Naive B cell (primary cell): ENCODE measurements around the gene DDAH1. TPM values are rescaled to one million over a fixed set of nuclear protein-coding genes. Genes with fewer than 3 reads are reported as not detected.
"Not testable (repeated sequence)": the region's sequence is repeated elsewhere in the genome, so short reads cannot be mapped to it uniquely, and the experiment has no call there.

Experiments
- ATAC-seq, 2 donors: fragments of 150-1000 bp; cut with Tn5 transposase; 2 replicates each; pipeline ENCODE4 v1.10.0; 2021; ENCODE audit warnings: low read depth in 2 of 2, mild to moderate bottlenecking in 2 of 2, moderate library complexity in 2 of 2
- DNase-seq: peaks from one replicate; pipeline ENCODE4 v3.0.0; 2022
- H3K27ac Mint-ChIP-seq, 6 donors: one replicate each; pipeline ENCODE4 v1.8.0; 2020 to 2022; ENCODE audit warnings: mild to moderate bottlenecking in 6 of 6, mixed read lengths in 6 of 6, moderate library complexity in 5 of 6, inconsistent platforms in 2 of 6
- H3K27me3 Mint-ChIP-seq, 3 donors: one replicate each; pipeline ENCODE4 v1.8.0; 2021 to 2022; ENCODE audit warnings: mixed read lengths in 3 of 3, mild to moderate bottlenecking in 1 of 3
- H3K36me3 Mint-ChIP-seq, 2 donors: one replicate each; pipeline ENCODE4 v1.8.0; 2020 to 2022; ENCODE audit warnings: mixed read lengths in 2 of 2, inconsistent platforms in 1 of 2, mild to moderate bottlenecking in 1 of 2
- H3K4me1 Mint-ChIP-seq, 3 donors: one replicate each; pipeline ENCODE4 v1.8.0; 2020 to 2022; ENCODE audit warnings: mixed read lengths in 3 of 3, inconsistent platforms in 1 of 3, mild to moderate bottlenecking in 1 of 3, moderate library complexity in 1 of 3
- H3K4me3 Mint-ChIP-seq, 8 donors: one replicate each; pipeline ENCODE4 v1.8.0; 2020 to 2022; ENCODE audit warnings: mild to moderate bottlenecking in 8 of 8, mixed read lengths in 8 of 8, moderate library complexity in 8 of 8, inconsistent platforms in 2 of 8
- H3K9me3 Mint-ChIP-seq, 7 donors: one replicate each; pipeline ENCODE4 v1.8.0; 2020 to 2022; ENCODE audit warnings: mixed read lengths in 7 of 7, mild to moderate bottlenecking in 5 of 7, inconsistent platforms in 2 of 7, moderate library complexity in 1 of 7
- polyA plus RNA-seq, 6 donors: library from polyadenylated mRNA; unstranded; fragments of 300-500 nt; fragmentation: Illumina TruSeq; gene quantifications; one replicate each; pipeline ENCODE4 v1.2.3, GENCODE V29; 2021; ENCODE audit warnings: low read depth in 6 of 6

The DDAH1 gene
- polyA plus RNA-seq, 6 donors from 2014 or later, result 0.07 to 0.40 (median 0.18) TPM; not detected in 2

DNA sequence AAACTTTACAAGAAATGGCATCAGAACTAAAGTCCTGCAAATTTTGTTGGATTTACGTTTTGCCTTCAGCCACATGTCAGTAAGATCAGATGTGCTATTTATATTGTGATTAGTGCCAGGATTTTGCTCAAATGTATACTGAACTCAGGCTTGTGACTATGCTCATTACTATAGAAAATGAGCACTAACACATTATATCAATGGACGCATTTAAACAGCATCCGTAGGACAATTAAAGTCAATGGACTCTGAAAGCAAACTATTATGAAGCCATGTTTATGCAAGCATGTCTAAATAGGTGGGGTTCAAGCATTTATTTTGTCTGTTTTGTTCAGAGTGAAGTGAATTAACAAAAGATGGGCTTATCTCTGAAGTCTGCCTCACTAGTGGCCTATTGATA is 20.6 kb upstream of the DDAH1 start:
- H3K4me1 Mint-ChIP-seq, result no peaks in the 10 kb centered on the region
- H3K27me3 Mint-ChIP-seq, result peaks cover 12 to 36% (median 16%) of the 10 kb centered on the region in 3 donors

DNA sequence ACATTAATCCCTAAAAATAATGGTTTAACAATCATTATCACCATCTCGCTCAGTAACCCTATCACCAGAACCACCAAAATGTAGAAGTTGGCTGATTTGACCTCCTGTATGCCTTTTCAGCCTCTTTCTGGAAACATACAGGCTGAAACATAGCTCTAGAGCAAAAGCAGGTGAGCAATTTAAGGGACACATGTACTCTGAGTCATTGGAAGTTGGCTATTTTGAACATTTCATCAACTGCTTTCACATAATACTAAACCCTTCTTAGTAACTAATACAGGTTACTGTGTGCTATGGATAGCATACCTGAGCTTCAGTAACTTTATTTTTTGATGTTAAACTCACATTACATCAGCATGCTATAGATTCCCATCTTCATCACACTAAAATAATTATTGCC is 19.8 kb upstream of the DDAH1 start:
- H3K4me3 Mint-ChIP-seq, result no peak overlapping the region
- H3K27me3 Mint-ChIP-seq, result peaks cover 12 to 30% (median 16%) of the 10 kb centered on the region in 3 donors
- no peaks in the 10 kb centered on the region for H3K4me1 Mint-ChIP-seq
- DNase-seq (no peak), ATAC-seq (no peak)
- no peaks in the 10 kb centered on the region for H3K9me3 Mint-ChIP-seq
- H3K27ac Mint-ChIP-seq, result no peak overlapping the region
- peaks cover 0 to 4% of the 10 kb centered on the region in 2 donors for H3K36me3 Mint-ChIP-seq

More for the DNA sequence above, 20.6 kb upstream of the DDAH1 start:
- no peak for ATAC-seq
- Mint-ChIP-seq H3K9me3 (no peaks in the 10 kb centered on the region), H3K36me3 (peaks cover 0 to 4% of the 10 kb centered on the region in 2 donors), H3K4me3 (no peak overlapping the region), H3K27ac (no peak overlapping the region)
- no peak for DNase-seq

DNA sequence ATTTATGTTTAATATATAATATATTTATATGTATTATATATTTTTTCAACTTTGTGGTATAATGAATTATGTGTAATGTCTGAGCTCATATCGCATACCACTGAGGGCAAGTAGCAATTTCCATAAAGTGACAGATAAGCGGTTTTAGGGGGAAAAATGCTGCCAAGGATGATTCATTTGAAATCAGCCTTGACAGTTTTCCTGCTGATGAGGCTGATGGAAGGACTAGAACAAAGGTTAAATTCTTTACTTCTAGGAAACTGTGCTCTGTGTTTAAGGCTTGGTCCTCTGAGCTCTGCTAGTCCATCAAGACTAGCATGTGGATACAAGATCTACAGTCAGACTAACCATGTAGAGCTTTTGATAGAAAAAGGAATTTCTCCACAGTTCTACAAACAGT is 19.3 kb upstream of the DDAH1 start:
- Mint-ChIP-seq H3K27me3 (peaks cover 12 to 27% (median 16%) of the 10 kb centered on the region in 3 donors), H3K4me1 (no peaks in the 10 kb centered on the region), H3K9me3 (no peaks in the 10 kb centered on the region), H3K27ac (no peak overlapping the region), H3K36me3 (peaks cover 0 to 4% of the 10 kb centered on the region in 2 donors), H3K4me3 (no peak overlapping the region)
- no peak for DNase-seq
- ATAC-seq, result no peak

DNA sequence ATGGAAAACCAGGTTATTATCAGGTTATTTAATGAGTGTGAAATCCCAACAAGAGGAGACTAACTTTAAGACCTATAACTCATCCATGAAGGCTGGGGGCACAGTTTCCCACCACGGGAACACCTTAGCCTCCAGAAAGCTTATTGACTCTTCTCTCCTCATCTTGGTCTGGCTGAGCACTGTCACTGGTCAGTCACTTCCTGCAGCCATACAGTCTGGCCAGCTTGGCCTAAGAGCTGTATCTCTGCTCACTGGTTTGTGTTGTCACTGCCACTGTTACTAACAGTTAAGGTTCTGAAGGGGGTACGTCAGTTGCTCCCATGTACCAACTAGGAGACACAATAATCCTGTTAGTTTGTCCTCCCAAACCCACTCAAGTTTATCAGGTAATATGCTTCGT is 16.7 kb upstream of the DDAH1 start:
- H3K9me3 Mint-ChIP-seq, result no peaks in the 10 kb centered on the region

DNA sequence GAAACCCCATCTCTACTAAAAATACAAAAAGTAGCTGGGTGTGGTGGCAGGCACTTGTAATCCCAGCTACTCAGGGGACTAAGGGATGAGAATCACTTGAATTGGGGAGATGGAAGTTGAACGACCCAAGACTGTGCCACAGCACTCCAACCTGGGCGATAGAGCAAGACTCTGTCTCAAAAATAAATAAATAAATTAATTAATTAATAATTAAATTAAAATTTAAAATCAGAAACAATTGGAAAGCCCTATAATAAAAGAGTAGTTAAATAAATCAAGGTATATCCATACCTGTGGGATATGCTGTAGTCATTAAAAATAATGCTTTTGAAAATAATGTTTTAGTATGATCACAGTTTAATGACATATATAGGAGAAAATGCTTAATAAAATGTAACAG is 15.6 kb upstream of the DDAH1 start:
- Mint-ChIP-seq H3K27me3 (peaks cover 13 to 23% (median 21%) of the 10 kb centered on the region in 3 donors), H3K27ac (no peak overlapping the region), H3K4me1 (no peaks in the 10 kb centered on the region), H3K9me3 (no peaks in the 10 kb centered on the region), H3K36me3 (no peaks in the 10 kb centered on the region), H3K4me3 (no peak overlapping the region)
- ATAC-seq (no peak), DNase-seq (no peak)

More for the DNA sequence above, 16.7 kb upstream of the DDAH1 start:
- H3K4me1 Mint-ChIP-seq, result no peaks in the 10 kb centered on the region
- peak overlapping the region in 1 of 6 donors; percentile 66 for H3K27ac Mint-ChIP-seq
- peaks cover 0 to 4% of the 10 kb centered on the region in 2 donors for H3K36me3 Mint-ChIP-seq
- DNase-seq (no peak), ATAC-seq (no peak)
- peaks cover 10 to 21% (median 19%) of the 10 kb centered on the region in 3 donors for H3K27me3 Mint-ChIP-seq
- H3K4me3 Mint-ChIP-seq, result no peak overlapping the region

DNA sequence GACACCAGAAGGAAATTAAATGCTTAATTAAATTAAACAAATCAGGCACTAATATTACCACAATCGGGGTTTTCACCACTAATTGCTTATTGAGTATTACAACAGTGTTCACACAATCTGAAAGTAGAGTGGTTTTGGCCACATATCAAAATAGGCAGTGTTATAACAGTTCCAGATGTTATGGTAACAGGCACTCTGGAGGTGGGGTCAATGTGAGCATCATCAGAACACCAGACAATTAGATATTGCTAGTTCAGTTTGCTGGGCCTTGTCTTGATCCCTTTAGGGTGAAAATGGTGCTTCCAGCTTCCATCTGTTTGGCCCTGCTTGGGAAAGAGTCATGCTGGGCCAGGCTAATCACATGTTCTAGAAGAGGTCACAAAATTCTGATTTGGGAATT is 14.5 kb upstream of the DDAH1 start:
- Mint-ChIP-seq H3K27ac (no peak overlapping the region), H3K4me1 (no peaks in the 10 kb centered on the region), H3K4me3 (no peak overlapping the region), H3K36me3 (peaks cover 0 to 2% of the 10 kb centered on the region in 2 donors), H3K27me3 (peaks cover 14 to 25% (median 15%) of the 10 kb centered on the region in 3 donors), H3K9me3 (peaks cover 0 to under 1% (median 0%) of the 10 kb centered on the region in 7 donors)
- DNase-seq (no peak), ATAC-seq (no peak)

DNA sequence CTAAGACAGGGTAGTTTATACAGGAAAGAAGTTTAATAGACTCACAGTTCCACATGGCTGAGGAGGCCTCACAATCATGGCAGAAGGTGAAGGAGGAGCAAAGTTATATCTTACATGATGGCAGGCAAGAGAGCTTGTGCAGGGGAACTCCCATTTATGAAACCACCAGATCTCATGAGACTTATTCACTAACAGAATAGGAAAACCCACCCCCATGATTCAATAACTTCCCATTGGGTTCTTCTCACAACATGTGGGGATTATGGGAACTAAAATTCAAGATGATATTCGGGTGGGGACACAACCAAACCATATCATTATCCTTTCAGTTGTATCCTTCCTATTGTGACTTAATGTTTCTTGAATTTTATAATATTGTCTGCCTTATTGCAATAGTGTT is 13.4 kb upstream of the DDAH1 start:
- Mint-ChIP-seq H3K36me3 (peaks cover 0 to 8% of the 10 kb centered on the region in 2 donors), H3K4me1 (no peaks in the 10 kb centered on the region), H3K9me3 (peaks cover 0 to 9% (median 0%) of the 10 kb centered on the region in 7 donors), H3K27ac (no peak overlapping the region), H3K27me3 (peaks cover 20 to 28% (median 24%) of the 10 kb centered on the region in 3 donors), H3K4me3 (no peak overlapping the region)
- ATAC-seq (no peak), DNase-seq (no peak)

DNA sequence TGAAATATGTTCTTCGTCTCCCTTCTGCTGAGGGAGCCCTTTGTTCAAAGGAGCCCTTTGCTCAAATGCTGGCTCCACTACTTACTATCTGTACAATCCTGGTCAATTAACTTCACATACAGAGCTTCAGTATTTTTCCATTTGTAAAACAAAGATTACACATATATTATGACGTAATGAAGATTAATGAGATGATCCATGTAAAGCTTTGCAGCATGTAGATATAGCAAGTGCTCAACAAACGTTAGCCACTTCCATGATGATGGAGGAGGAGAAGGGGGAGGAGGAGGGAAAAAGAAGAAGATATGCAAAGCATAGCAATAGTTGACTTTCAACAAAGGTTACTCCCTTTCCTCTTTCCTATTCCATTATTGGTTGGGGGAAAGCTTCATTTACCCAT is 10.1 kb upstream of the DDAH1 start:
- no peak overlapping the region for H3K4me3 Mint-ChIP-seq
- peaks cover 0 to 8% of the 10 kb centered on the region in 2 donors for H3K36me3 Mint-ChIP-seq
- ATAC-seq (no peak), DNase-seq (no peak)
- peaks cover 0 to 9% (median 0%) of the 10 kb centered on the region in 7 donors for H3K9me3 Mint-ChIP-seq
- H3K27me3 Mint-ChIP-seq, result peaks cover 28 to 36% (median 29%) of the 10 kb centered on the region in 3 donors
- no peak overlapping the region for H3K27ac Mint-ChIP-seq
- no peaks in the 10 kb centered on the region for H3K4me1 Mint-ChIP-seq

DNA sequence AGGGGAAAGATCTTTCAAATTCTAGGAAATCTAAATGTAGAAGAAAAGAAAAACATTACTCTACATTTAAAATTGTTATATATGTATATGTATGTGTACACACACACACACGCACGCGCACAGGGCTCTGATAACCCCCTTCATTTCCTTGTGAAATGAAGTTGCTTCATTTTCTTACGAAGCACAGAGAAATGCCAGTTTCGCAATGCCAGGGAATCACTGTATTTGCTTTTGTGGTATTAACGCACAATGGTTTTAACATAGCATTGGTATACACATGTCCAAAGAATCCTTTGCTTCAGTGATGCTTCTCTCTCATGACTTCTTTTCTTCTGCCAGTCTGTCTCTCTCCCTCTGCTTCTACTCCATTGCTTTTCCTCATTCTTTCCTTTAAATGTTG is 8.4 kb upstream of the DDAH1 start:
- Mint-ChIP-seq H3K9me3 (peaks cover 0 to 9% (median 3%) of the 10 kb centered on the region in 7 donors), H3K27me3 (peaks cover 28 to 47% (median 43%) of the 10 kb centered on the region in 3 donors)

DNA sequence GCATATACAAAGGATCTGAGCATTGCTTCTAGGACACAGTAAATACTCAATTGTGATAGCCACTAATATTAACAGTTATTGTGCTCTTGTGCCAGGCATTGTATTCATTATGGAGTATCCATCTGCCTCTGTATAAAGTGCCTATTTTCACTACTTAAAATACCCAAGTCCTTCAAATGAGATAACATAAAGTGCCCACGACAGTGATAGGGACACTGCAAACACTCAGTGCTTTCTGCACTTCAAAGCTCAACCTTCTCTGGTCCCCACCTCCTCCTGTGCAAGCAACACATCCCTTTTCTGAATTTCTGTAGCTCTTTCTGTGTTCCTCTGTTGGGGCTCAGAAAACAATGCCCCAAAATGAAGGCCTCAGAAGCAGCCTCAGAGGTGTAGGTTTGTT is 6.6 kb upstream of the DDAH1 start:
- Mint-ChIP-seq H3K36me3 (peaks cover 0 to 21% of the 10 kb centered on the region in 2 donors), H3K9me3 (peaks cover 0 to 9% (median 3%) of the 10 kb centered on the region in 7 donors), H3K4me1 (no peaks in the 10 kb centered on the region), H3K27me3 (peaks cover 31 to 56% (median 53%) of the 10 kb centered on the region in 3 donors), H3K4me3 (no peak overlapping the region), H3K27ac (no peak overlapping the region)
- ATAC-seq (no peak), DNase-seq (no peak)

More for the DNA sequence above, 8.4 kb upstream of the DDAH1 start:
- Mint-ChIP-seq H3K4me1 (no peaks in the 10 kb centered on the region), H3K36me3 (peaks cover 0 to 15% of the 10 kb centered on the region in 2 donors), H3K4me3 (no peak overlapping the region), H3K27ac (no peak overlapping the region)
- ATAC-seq (no peak), DNase-seq (no peak)

DNA sequence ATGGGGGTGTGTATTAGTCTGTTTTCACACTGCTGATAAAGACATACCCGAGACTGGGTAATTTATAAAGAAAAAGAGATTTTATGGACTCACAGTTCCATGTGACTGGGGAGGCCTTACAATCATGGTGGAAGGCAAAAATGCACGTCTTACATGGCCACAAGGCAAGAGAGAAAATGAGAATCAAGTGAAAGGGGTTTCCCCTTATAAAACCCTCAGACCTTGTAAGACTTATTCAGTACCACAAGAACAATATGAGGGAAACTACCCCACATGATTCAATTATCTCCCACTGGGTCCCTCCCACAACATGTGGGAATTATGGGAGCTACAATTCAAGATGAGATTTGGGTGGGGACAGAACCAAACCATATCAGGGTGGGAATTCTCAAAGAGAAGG is 5.2 kb upstream of the DDAH1 start:
- peaks cover 0 to 21% of the 10 kb centered on the region in 2 donors for H3K36me3 Mint-ChIP-seq
- H3K27me3 Mint-ChIP-seq, result peaks cover 33 to 60% (median 45%) of the 10 kb centered on the region in 3 donors
- ATAC-seq, H3K27ac Mint-ChIP-seq, H3K4me3 Mint-ChIP-seq, H3K9me3 Mint-ChIP-seq, H3K4me1 Mint-ChIP-seq, DNase-seq: not testable (repeated sequence)

DNA sequence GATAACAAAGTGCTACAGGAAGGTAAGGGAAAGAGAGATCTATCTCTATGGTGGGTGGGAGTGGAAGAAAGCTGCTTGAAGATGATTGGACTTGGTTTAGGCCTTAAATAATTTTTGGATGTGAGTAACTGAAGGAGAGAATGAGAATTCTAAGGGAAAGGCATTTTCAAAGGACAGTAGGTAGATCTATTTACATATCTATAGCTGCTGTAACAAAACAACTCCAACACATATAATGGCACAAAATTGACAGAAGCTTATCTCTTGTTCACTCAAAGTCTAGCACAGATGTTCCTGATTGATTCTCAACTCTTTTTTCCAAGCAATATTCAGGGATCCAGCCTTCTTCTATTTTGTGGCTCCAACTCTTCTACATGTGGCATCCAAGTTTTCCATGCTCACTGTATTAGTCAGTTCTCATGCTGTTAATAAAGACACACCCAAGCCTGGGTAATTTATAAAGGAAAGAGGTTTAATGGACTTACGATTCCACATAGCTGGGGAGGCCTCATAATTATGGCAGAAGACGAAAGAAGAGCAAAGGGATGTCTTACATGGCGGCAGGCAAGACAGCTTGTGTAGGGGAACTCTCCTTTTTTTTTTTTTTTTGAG is 3.1 kb upstream of the DDAH1 start:
- peak overlapping the region in 1 of 8 donors; percentile 4 for H3K4me3 Mint-ChIP-seq
- H3K36me3 Mint-ChIP-seq, result peaks cover 0 to 13% of the 10 kb centered on the region in 2 donors
- peaks cover 36 to 60% (median 46%) of the 10 kb centered on the region in 3 donors for H3K27me3 Mint-ChIP-seq
- peak overlapping the region in 1 of 6 donors; percentile 0 for H3K27ac Mint-ChIP-seq
- DNase-seq, result no peak
- no peak for ATAC-seq
- peaks cover 4 to 6% (median 6%) of the 10 kb centered on the region in 3 donors for H3K4me1 Mint-ChIP-seq
- peaks cover 0 to 9% (median 2%) of the 10 kb centered on the region in 7 donors for H3K9me3 Mint-ChIP-seq

DNA sequence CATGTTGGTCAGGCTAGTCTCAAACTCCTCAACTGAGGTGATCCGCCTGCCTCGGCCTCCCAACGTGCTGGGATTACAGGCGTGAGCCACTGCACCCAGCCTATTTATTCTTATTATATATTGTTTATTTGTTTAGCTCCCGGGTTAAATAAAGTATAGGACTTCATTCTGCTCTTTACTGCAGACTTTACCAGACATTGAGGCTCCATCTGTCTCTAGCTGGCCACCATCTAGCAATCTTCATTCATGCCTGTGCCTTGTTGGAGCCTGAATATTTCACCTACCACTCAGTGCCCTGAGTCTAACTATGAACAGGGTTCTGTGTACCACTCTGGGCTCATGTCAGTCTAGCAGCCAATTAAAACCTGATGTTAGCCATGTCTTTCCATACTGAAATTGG is 2.1 kb upstream of the DDAH1 start:
- H3K4me3 Mint-ChIP-seq, result peak overlapping the region in 1 of 8 donors; percentile 64

DNA sequence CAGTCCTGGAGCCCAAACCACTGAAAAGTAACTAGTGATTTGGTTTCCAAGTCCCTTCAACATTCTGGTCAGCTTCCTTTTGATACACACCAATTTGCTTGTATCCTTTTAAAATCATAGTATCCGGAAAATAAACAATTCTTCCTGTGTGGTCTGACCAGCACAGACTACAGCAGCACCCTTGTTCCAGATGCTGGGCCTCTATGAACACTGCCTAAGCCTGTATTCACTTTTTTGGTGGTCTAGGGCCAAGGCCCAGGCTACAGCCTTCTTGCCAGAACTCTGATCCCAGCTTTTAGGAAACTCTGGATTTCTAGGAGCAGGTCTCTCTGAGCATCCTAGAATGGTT is 801 bp upstream of the DDAH1 start:
- peaks cover 5 to 20% of the 10 kb centered on the region in 2 donors for H3K36me3 Mint-ChIP-seq
- ATAC-seq (no peak), DNase-seq (no peak)
- H3K4me3 Mint-ChIP-seq, result peak overlapping the region; percentile 32 to 88 (median 67)
- peaks cover 0 to 9% (median 2%) of the 10 kb centered on the region in 7 donors for H3K9me3 Mint-ChIP-seq
- no peak overlapping the region for H3K27ac Mint-ChIP-seq
- peaks cover 4 to 6% (median 6%) of the 10 kb centered on the region in 3 donors for H3K4me1 Mint-ChIP-seq
- peaks cover 54 to 73% (median 63%) of the 10 kb centered on the region in 3 donors for H3K27me3 Mint-ChIP-seq

More for the DNA sequence above, 2.1 kb upstream of the DDAH1 start:
- Mint-ChIP-seq H3K27me3 (peaks cover 46 to 70% (median 54%) of the 10 kb centered on the region in 3 donors), H3K4me1 (peaks cover 4 to 6% (median 6%) of the 10 kb centered on the region in 3 donors), H3K27ac (no peak overlapping the region), H3K36me3 (peaks cover 2 to 15% of the 10 kb centered on the region in 2 donors), H3K9me3 (peaks cover 0 to 9% (median 2%) of the 10 kb centered on the region in 7 donors)
- no peak for ATAC-seq
- DNase-seq, result no peak
